ENCODE data around the gene P2RY6. TPM values are rescaled to one million over a fixed set of nuclear protein-coding genes. Genes with fewer than 3 reads are reported as not detected.

Gene P2RY6
- total and polyA plus RNA-seq, 2 experiments from 2014 or later, result 0.76 to 0.99 TPM

DNA sequence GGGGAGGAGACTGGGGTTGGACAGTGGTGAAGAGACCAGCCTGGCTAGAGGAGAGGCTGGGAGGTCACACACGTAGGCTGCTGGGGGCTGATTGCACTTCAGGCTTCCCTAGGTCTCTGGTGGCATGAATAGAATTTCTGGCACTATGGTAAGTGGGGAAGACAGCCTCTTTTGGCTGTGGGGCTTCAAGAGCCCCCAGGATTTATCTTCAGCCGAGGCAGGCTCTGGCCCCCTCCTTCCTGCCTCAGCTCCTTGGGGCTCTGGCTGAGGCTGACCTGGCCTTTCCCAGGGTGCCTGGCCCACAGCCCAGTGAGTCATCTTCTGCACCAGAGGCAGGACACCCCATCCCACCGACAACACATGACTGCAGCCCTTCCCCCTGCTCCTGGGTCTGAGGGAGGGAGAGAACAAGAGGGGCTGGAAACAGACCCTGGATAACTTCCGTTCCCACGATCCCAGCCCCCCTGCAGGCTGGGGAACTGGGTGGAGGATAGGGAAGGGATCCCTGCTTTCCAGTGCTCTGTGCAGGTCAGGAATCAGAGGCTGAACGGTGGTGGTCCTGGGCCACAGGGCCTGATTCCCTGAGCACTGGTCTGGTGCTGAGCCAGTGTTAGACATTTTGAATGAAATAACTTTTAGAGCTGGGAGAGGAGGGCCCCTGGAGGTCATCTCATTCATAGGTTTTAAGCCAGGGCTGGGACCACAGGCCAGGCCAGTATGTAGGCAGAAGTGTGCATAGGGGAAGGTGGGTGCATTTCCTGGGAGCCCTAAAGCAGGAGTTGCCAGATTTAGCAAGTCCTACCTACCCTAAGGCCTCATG, 62.5 kb downstream of the P2RY6 start:
- Histone ChIP-seq H3K4me1 (ENCODE audit: insufficient read depth) (peaks cover 49% of the 10 kb centered on the region), H3K27me3 (replicated peaks; ENCODE audit: insufficient read depth) (no peaks in the 10 kb centered on the region), H3K9ac (peak overlapping the region; percentile 57), H3K9me2 (ENCODE audit: insufficient read depth) (no peaks in the 10 kb centered on the region), H3K27ac (peak overlapping the region; percentile 51), H3K4me3 (no peak overlapping the region), H3K36me3 (ENCODE audit: low read depth) (no peaks in the 10 kb centered on the region), H3K79me2 (ENCODE audit: insufficient read depth) (peaks cover 99% of the 10 kb centered on the region), H3K9me3 (ENCODE audit: low read depth) (no peaks in the 10 kb centered on the region), H2AFZ (no peak overlapping the region), H3K4me2 (ENCODE audit: unreplicated experiment) (peak overlapping the region; percentile 63), H3F3A (ENCODE audit: insufficient read depth) (peaks cover 31% of the 10 kb centered on the region), H4K20me1 (ENCODE audit: insufficient read depth) (peaks cover 9% of the 10 kb centered on the region; the same call in 1 of the 2 replicates)
- in situ Hi-C loops (cut with MboI), result loop anchor here (5.0 kb wide), 1 partner anchor 32 kb away; no protein-coding TSS in a partner anchor
- 7 to 11% methylated on average over 6 of the region's 6 CpGs for WGBS, 2 experiments (ENCODE audit: low coverage in 1 of 2, low lambda C conversion rate in 2 of 2, missing lambda C conversion rate in 2 of 2)
- peak; percentile 86 for DNase-seq
- TF ChIP-seq EZH2 (IDR thresholded peaks at IDR 0.05; ENCODE audit: insufficient read depth, poor library complexity, severe bottlenecking) (no peak), EZH2phosphoT487 (IDR thresholded peaks at IDR 0.05; ENCODE audit: insufficient read depth, low read depth) (no peak)

- H3K27me3 ChIP-seq (replicated peaks; ENCODE audit: insufficient read depth), result no peaks in the 10 kb centered on the region
- peak overlapping the region; percentile 57 for H3K9ac ChIP-seq
- no peaks in the 10 kb centered on the region for H3K9me3 ChIP-seq (ENCODE audit: low read depth)
- TF ChIP-seq EZH2 (IDR thresholded peaks at IDR 0.05; ENCODE audit: insufficient read depth, poor library complexity, severe bottlenecking) (no peak), EZH2phosphoT487 (IDR thresholded peaks at IDR 0.05; ENCODE audit: insufficient read depth, low read depth) (no peak)
- H3K4me3 ChIP-seq, result no peak overlapping the region
- H3K27ac ChIP-seq, result peak overlapping the region; percentile 51
- peak; percentile 77 for DNase-seq
- H3K79me2 ChIP-seq (ENCODE audit: insufficient read depth), result peaks cover 99% of the 10 kb centered on the region
- H3K36me3 ChIP-seq (ENCODE audit: low read depth), result no peaks in the 10 kb centered on the region
- H3K4me1 ChIP-seq (ENCODE audit: insufficient read depth), result peaks cover 44% of the 10 kb centered on the region
- no peak overlapping the region for H2AFZ ChIP-seq
- H3K4me2 ChIP-seq (ENCODE audit: unreplicated experiment), result peak overlapping the region; percentile 63
- no peaks in the 10 kb centered on the region for H3K9me2 ChIP-seq (ENCODE audit: insufficient read depth)
- in situ Hi-C loops (cut with MboI), result loop anchor here (5.0 kb wide), 1 partner anchor 33 kb away; no protein-coding TSS in a partner anchor
- H3F3A ChIP-seq (ENCODE audit: insufficient read depth), result peaks cover 25% of the 10 kb centered on the region
- WGBS, 2 experiments (ENCODE audit: low coverage in 1 of 2, low lambda C conversion rate in 2 of 2, missing lambda C conversion rate in 2 of 2), result 0 to 3% methylated on average over 4 of the region's 4 CpGs
- peaks cover 4% of the 10 kb centered on the region; the same call in 1 of the 2 replicates for H4K20me1 ChIP-seq (ENCODE audit: insufficient read depth)
These were observed 63.2 kb downstream of the P2RY6 start for GRCh38 chr11:73335204-73335923.

GRCh38 chr11:73337846-73338245, 65.7 kb downstream of the P2RY6 start:
- Histone ChIP-seq H4K20me1 (ENCODE audit: insufficient read depth) (peaks cover 3% of the 10 kb centered on the region), H3F3A (ENCODE audit: insufficient read depth) (peaks cover 25% of the 10 kb centered on the region), H3K36me3 (ENCODE audit: low read depth) (no peaks in the 10 kb centered on the region), H2AFZ (no peak overlapping the region), H3K9me3 (ENCODE audit: low read depth) (no peaks in the 10 kb centered on the region), H3K79me2 (ENCODE audit: insufficient read depth) (peaks cover 98% of the 10 kb centered on the region), H3K9me2 (ENCODE audit: insufficient read depth) (no peaks in the 10 kb centered on the region), H3K4me1 (ENCODE audit: insufficient read depth) (peaks cover 26% of the 10 kb centered on the region), H3K4me2 (ENCODE audit: unreplicated experiment) (no peak overlapping the region), H3K9ac (no peak overlapping the region), H3K4me3 (no peak overlapping the region), H3K27me3 (replicated peaks; ENCODE audit: insufficient read depth) (no peaks in the 10 kb centered on the region), H3K27ac (no peak overlapping the region)
- 86 to 88% methylated on average over 2 of the region's 2 CpGs for WGBS, 2 experiments (ENCODE audit: low coverage in 1 of 2, low lambda C conversion rate in 2 of 2, missing lambda C conversion rate in 2 of 2)
- TF ChIP-seq EZH2 (IDR thresholded peaks at IDR 0.05; ENCODE audit: insufficient read depth, poor library complexity, severe bottlenecking) (no peak), EZH2phosphoT487 (IDR thresholded peaks at IDR 0.05; ENCODE audit: insufficient read depth, low read depth) (no peak)
- DNase-seq, result no peak
- in situ Hi-C loops (cut with MboI), result loop anchor here (5.0 kb wide), 1 partner anchor 36 kb away; no protein-coding TSS in a partner anchor

DNA sequence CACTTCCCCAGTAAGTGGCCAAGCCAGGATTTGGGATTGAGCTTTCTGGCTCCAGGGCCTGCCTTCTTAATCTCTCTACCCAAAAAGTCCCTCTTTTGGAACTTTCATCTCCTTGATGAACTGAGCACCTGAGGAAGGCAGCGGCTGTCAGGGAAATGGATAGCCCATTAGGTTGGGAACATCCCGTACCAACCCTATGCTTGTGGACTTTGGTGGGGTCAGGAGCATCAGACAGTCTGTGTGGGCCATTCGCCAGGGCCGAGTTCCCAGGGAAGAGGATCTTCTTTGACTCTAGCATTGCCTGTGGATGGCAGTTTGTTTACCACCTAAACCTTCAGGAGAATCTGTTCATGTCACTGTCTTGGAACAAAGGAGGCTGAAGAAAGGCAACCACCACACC, 66.1 kb downstream of the P2RY6 start:
- peaks cover 21% of the 10 kb centered on the region for H3K4me1 ChIP-seq (ENCODE audit: insufficient read depth)
- H3K9me2 ChIP-seq (ENCODE audit: insufficient read depth), result no peaks in the 10 kb centered on the region
- in situ Hi-C loops (cut with MboI), result loop anchor here (5.0 kb wide), 1 partner anchor 36 kb away; no protein-coding TSS in a partner anchor
- H3K9me3 ChIP-seq (ENCODE audit: low read depth), result no peaks in the 10 kb centered on the region
- peaks cover 21% of the 10 kb centered on the region for H3F3A ChIP-seq (ENCODE audit: insufficient read depth)
- H3K9ac ChIP-seq, result no peak overlapping the region
- no peaks in the 10 kb centered on the region for H3K36me3 ChIP-seq (ENCODE audit: low read depth)
- DNase-seq, result no peak
- H3K79me2 ChIP-seq (ENCODE audit: insufficient read depth), result peaks cover 96% of the 10 kb centered on the region
- no peak overlapping the region for H2AFZ ChIP-seq
- no peak overlapping the region for H3K4me3 ChIP-seq
- TF ChIP-seq EZH2phosphoT487 (IDR thresholded peaks at IDR 0.05; ENCODE audit: insufficient read depth, low read depth) (no peak), EZH2 (IDR thresholded peaks at IDR 0.05; ENCODE audit: insufficient read depth, poor library complexity, severe bottlenecking) (no peak)
- no peaks in the 10 kb centered on the region for H3K27me3 ChIP-seq (replicated peaks; ENCODE audit: insufficient read depth)
- WGBS, 2 experiments (ENCODE audit: low coverage in 1 of 2, low lambda C conversion rate in 2 of 2, missing lambda C conversion rate in 2 of 2), result 78 to 84% methylated on average over 4 of the region's 4 CpGs
- no peak overlapping the region for H3K27ac ChIP-seq
- H4K20me1 ChIP-seq (ENCODE audit: insufficient read depth), result peaks cover 3% of the 10 kb centered on the region
- no peak overlapping the region for H3K4me2 ChIP-seq (ENCODE audit: unreplicated experiment)

All from GM23248 (cell line).